CD4-positive, alpha-beta T cell treated with Interferon alpha-2 for 1 hour (primary cell): Measurements from ENCODE around the gene EAF1.
"Not testable (repeated sequence)": the region's sequence is repeated elsewhere in the genome, so short reads cannot be mapped to it uniquely, and the experiment has no call there.

Experiments used
- DNase-seq, 2 donors: peaks; one replicate each; pipeline ENCODE4 v3.0.0-alpha.2; 2020 to 2022

EAF1 gene

DNA sequence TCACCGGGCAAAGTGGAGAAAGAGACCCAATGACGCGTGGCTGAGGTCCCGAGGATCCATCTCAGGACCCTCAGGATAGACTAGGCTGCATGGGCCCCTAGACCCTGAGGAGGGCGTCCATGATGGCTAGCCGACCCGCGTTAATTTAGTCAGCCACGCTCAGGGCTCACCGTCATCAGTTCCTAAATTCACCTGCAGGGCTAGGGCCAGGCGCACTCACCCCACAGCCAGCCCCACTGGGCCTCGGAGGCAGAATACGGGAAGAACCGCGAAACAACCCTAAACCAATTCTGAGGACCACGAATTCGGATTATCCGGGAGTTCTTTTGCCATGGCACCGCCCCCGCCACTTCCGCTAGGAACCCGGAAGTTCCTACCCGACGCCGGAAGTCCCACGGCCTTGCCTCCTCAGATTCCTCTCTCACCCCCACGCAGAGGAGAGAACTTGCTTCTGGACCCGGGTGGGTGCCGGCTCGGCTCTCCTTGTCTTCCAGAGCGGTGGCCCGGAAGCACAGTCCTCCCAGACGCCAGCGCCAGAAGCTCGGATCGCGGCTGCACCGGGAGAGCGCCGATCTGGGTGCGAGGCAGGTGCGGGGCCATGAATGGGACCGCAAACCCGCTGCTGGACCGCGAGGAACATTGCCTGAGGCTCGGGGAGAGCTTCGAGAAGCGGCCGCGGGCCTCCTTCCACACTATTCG lies at the start of gene EAF1, which contains the start of gene METTL6:
TSS of gene EAF1 (plus strand) at position 417 of the 699 bp plus-strand sequence. CDS start at position 599, 182 bp downstream.
TSS of gene METTL6 (minus strand) at position 363 of the 699 bp plus-strand sequence. CDS start 1,033 bp downstream, outside the sequence.
- DNase-seq = peak; percentile 84 to 85

DNA sequence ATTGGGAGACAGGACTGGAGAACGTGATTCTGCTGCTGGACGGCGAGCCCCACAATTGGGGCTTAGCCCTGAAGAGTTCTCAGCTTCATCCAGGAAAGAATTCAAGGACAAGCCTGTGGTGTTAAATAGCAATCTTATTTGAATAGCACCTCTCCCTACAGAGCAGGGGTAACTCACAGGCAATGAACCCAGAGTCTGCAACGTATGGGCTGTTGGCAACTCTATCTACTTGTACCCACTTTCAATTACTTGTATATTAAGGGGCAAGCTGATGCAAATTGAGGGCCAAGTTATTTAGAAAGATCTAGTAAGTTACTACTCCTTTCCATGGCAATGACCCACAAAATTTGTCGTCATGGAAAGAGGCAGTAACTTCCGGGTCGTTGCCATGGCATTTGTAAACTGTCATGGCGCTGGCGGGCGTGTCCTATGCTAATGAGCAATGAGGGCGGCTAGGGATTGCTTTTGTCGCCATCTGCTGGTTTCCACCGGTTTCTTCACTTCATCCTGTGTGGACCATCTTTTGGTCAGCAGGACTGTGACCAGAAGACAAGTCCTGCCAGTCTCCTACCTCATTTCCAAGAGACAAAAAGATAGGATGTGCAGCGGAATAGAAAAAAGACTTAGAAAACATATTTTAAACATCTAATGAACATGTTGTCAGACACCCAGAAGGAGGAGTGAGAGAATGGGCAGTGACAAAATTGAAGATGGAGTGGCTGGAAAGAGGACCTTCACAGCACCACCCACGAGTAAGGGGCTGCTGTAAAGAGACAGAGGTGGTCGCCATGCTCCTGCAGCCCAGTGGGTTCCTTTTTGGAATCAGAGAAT lies 49.2 kb upstream of the EAF1 start:
- peak; percentile 96 to 97 for DNase-seq

DNA sequence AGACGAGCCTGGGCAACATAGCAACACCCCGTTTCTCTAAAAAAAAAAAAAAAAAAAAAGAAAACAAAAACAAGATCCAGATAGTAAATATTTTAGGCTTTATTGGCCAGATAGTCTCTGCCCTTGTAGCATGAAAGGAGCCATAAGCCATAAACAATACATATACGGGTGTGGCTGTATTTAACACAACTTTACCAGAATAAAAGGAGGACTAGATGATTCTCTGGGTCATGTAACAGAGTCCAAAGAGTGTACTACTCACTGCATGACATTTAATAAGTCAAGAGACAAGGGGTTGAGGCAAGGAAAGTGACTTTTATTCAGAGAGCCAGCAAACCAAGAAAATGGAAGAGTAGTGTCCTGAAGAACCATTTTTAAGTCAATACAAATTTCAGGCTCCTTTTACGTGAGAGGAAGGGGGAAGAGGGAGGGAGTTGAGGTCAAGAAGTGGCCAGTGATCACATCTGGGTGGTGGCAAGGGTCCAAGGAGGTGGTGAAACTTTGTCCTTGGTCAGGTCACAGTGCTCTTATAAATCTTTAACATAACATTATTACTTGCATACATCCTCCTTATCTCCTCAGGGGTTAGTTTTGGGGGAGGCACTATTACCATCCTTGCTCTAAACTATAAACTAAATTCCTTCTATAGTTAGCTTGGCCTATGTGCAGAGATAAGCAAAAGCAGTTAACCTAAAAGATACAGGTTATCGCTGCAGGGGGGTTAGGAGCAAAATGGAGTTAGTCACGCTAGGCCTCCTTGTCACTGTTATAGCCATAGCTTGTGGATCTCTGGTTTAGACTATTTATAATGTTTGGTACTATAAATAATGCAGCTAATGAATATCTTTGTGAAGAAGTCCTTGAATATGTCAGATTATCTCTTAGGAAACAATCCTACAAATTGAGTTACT lies 46.2 kb upstream of the EAF1 start:
- DNase-seq = no peak

DNA sequence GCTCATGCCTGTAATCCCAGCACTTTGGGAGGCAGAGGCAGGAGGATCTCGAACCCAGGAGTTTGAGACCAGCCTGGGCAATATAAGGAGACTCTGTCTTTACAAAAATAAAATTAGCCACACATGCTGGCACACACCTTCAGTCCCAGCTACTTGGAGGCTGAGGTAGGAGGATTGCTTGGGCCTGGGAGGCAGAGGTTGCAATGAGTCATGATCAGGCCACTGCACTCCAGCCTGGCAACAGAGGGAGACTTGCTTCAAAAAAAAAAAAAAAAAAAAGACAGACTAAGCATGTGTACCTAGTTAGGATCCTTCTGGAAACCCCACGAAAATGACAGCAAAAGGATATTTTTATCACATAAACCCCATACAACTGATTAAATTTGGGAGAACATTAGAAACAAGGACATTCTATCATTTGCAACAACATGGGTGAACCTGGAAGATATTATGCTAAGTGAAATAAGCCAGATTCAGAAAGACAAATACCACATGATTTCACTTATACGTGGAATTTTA lies 44.9 kb upstream of the EAF1 start:
- DNase-seq = no peak

DNA sequence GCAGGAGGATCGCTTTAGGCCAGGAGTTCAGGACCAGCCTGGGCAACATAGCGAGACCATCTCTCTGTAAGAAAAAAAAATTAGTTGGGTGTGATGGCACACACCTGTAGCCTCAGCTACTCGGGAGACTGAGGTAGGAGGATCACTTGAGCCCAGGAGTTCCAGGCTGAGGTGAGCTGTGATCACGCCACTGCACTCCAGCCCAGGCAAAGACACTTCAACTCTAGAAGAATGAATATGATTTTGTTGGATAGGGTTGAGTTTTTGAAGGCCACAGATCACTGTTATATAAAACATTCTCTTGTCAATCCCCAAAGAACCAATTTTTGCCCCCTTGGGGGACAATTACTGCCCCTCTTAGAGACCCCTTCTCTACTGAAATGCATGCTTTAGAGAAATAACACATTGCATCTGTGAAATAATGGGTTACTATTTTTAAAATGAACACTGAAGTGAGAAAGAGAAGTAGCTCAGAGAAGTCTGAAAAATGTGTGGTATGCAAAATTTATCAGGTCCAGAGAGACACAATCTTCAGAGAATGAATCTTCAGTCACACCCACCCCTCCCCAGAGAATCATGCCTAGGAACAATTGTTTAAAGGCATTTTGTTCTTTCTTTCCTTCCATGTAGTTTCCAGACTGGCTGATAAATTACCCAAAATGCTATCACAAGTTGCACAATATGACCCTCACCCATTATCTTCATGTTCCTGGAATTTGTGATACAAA lies 42.7 kb upstream of the EAF1 start:
- no peak for DNase-seq

DNA sequence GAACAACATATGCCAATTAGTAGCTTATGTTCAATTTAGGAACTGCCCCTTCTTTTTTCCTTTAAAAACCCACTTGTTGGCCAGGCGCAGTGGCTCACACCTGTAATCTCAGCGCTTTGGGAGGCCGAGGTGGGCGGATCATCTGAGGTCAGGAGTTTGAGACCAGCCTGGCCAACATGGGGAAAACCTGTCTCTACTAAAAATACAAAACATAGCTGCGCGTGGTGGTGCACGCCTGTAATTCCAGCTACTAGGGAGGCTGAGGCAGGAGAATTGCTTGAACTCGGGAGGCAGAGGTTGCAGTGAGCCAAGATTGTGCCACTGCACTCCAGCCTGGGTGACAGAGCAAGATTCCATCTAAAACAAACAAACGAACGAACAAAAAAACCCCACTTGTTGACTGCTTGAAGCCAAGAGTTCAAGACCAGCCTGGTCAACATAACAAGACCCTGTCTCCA lies 42.1 kb upstream of the EAF1 start:
- not testable (repeated sequence) for DNase-seq

DNA sequence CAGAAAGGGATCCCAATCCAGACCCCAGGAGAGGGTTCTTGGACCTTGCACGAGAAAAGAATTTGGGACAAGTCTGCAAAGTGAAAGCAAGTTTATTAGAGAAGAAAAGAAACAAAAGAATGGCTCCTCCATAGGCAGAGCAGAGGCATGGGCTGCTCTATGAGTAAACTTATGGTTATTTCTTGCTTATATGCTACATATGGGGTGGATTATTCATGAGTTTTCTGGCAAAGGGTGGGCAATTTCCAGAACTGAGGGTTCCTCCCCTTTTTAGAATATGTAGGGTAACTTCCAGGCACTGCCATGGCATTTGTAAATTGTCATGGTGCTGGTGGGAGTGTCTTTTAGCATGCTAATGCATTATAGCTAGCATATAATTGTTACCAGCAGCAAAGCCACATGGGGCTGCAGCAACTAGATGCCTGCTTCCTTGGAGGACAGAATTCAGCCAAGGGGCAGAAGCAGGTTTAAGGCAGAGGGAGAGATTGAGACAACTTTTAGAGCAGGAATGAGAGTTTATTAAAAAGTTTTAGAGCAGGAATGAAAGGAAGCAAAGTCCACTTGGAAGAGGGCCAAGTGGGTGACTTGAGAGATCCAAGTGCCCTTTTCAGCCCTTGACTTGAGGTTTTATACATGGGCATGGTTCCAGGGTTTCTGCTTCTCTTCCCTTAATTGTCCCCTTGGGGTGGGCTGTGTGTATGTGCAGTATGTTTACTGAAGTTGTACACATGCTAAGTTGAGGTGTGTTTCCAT lies 41.3 kb upstream of the EAF1 start:
- no peak for DNase-seq

DNA sequence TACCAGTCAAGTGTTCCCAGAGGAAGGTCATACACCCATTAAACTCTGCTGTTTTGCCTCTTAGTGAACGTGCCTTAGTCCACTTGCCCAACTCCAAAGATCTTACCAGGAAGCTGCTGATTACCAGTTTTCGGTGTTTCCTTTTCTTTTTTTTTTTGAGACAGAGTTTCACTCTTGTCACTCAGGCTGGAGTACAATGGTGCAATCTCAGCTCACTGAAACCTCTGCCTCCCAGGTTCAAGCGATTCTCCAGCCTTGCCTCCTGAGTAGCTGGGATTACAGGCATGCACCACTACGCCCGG lies 40.8 kb upstream of the EAF1 start:
- DNase-seq = not testable (repeated sequence)

DNA sequence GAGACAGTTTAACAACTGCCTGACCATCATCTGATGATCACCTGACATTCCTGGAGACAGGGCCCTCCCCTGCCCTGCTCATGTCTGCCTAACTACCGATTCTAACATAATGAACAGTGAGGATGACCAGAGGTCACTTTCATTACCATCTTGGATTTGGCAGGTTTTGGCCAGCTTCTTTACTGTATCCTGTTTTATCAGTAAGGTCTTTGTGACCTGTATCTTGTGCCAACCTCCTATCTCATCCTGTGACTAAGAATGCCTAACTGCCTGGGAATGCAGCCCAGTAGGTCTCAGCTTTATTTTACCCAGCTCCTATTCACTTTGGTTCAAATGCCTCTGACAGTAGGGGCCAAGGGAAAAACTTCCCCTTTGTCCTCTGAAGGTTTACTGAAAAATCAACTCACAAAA lies 40.2 kb upstream of the EAF1 start:
- no peak for DNase-seq

DNA sequence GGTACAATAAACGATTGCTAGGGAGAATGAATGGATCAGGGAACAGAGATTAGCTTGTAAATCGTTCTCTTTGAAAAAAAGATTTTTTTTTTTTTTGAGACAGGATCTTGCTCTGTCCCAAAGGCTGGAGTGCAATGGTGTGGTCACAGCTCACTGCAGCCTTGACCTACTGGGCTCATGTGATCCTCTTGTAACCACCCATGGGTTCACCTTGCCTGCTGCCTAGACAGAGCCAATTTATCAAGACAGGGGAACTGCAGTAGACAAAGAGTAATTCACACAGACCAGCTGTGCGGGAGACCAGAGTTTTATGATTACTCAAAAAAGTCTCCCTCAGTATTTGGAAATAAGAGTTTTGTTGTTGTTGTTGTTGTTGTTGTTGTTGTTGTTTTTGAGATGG lies 39.7 kb upstream of the EAF1 start:
- DNase-seq = no peak

DNA sequence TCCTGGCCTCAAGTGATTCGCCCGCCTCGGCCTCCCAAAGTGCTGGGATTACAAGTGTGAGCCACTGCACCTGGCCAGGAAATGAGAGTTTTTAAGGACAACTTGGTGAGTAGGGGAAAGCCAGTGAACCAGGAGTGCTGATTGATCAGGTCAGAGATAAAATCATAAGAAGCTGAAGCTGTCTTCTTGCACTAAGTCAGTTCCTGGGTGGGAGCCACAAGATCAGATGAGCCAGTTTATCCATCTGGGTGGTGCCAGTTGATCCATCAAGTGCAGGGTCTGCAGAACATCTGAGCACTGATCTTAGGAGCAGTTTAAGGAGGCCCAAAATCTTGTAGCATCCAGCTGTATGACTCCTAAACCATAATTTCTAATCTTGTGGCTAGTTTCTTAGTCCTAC lies 39.1 kb upstream of the EAF1 start:
- DNase-seq = not testable (repeated sequence)

DNA sequence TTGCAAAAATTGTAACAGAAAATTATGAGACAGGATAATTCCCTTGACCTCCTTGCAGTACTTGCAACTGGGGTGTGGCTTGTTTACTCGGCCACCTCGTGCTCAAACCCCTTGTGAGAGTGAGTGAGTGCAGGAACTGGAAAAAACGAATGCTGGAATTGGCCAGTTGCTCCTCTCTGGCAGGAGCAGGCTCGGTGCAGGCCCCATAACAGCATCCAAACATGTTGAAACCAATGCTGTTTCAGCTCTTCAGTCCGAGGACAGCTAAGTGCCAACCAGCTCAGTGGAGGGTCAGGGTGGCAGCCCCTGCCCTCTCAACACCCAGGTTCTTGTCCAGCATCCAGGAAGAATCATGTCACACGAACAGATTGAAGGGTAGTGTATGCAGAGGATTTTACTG lies 36.9 kb upstream of the EAF1 start:
- no peak for DNase-seq

DNA sequence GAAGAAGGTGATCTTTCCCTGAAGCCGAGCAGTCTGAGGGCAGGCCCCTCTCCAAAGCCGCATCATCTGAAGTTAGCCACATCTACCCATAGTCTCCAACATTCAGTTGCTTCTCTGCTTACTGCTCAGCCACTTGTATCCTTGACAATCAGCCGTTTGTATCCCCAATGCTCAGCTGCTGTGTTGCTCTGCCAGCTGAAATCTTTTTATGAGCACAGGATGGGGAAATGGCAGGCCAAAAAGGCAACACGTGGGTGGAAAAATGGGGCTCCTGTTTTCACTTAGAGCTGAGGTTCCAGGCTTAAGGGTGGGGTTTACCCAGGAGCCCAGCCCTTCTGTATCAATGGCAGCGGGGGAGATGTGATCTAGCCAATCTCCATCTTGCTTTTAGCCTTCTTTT lies 36.4 kb upstream of the EAF1 start:
- DNase-seq = no peak

DNA sequence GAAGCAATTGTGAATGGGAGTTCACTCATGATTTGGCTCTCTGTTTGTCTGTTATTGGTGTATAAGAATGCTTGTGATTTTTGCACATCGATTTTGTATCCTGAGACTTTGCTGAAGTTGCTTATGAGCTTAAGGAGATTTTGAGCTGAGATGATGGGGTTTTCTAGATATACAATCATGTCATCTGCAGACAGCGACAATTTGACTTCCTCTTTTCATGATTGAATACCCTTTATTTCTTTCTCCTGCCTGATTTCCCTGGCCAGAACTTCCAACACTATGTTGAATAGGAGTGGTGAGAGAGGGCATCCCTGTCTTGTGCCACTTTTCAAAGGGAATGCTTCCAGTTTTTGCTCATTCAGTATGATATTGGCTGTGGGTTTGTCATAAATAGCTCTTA lies 34.1 kb upstream of the EAF1 start:
- not testable (repeated sequence) for DNase-seq

DNA sequence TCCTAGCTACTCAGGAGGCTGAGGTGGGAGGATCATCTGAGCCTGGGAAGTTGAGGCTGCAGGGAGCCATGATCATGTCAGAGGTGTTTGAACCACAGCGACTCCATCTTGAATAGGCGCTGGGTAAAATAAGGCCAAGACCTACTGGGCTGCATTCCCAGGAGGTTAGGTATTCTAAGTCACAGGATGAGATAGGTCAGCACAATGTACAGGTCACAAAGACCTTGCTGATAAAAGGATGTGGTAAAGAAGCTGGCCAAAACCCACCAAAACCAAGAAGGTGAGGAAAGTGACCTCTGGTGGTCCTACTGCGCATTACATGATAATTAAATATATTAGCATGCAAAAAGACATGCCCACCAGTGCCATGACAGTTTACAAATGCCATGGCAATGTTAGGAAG lies 28.7 kb upstream of the EAF1 start:
- peak in 1 of 2 donors; percentile 66 for DNase-seq

DNA sequence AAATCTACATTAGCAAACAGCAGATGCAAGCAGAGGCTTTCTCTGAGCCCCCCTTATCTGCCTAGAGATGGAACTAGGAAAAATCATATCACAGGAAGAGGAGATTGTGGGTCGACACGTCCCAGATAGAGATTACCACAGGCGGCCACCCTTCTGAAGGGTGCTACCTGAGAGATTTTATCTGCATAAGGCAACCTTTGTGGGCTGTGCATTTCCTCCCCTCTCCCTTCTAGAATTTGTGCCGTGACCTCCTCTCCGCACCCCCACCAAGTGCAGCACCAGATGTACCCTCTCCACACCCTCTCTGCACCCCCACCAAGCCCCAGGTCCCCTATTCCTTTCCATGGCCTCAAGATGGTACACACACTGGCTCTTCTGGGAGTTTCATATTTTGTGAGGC lies 27.4 kb upstream of the EAF1 start:
- peak in 1 of 2 donors; percentile 33 for DNase-seq

DNA sequence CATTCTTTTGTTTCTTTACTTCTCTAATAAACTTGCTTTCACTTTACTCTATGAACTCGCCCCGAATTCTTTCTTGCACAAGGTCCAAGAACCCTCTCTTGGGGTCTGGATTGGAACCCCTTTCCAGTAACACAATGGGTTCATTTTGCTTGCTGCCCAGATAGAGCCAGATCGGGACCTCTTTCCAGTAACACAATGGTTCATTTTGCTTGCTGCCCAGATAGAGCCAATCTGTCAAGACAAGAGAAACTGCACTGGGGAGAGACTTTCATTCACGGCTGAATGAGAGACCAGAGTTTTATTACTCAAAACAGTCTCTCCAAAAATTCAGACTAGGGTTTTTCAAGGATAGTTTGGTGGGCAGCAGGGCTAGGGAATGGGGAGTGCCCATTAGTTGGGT lies 25.5 kb upstream of the EAF1 start:
- no peak for DNase-seq

DNA sequence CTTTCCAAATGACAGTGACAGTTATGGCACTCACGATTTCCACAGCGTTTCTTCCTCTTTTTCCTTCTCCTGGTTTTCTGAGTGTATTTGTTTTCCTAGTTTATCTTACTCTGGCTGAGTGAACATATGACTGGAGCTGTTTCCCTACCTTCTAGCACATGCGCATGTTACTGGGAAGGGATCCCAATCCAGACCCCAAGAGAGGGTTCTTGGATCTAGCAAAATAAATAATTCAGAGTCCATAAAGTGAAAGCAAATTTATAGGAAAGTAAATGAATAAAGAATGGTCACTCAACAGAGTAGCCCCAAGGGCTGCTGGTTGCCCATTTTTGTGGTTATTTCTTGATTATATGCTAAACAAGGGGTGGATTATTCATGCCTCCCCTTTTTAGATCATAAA lies 23.9 kb upstream of the EAF1 start:
- no peak for DNase-seq

DNA sequence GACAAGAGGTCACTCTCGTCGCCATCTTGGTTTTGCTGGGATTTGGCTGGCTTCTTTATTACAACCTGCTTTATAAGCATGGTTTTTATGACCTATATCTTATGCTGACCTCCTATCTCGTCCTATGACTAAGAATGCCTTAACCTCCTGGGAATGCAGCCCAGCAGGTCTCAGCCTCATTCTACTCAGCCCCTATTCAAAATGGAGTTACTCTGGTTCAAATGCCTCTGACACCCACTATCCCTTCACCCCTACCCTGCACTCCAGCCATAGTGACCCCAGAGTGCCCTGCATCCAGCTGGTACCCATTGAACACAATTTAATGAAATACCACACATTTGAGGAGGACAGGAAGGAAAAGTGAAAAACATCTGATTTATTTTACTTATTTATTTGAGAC lies 23.4 kb upstream of the EAF1 start:
- DNase-seq = no peak

DNA sequence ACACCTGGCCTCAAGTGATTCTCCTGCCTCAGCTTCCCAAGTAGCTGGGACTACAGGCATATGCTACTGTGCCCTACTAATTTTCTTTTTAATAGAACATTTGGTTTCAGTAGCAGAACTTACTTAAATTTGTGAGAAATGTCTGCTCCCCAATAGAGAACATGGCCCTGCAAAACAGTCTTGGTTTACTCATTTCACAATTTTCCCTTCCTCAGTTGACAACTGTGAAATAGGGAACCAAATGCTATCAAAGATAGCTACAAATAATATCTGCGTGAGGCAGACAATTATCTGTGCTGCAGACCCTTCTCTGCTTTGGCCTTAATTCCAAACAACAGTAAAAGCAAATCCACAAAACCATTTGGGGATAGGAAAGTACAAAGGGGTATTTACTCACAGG lies 22.6 kb upstream of the EAF1 start:
- no peak for DNase-seq

DNA sequence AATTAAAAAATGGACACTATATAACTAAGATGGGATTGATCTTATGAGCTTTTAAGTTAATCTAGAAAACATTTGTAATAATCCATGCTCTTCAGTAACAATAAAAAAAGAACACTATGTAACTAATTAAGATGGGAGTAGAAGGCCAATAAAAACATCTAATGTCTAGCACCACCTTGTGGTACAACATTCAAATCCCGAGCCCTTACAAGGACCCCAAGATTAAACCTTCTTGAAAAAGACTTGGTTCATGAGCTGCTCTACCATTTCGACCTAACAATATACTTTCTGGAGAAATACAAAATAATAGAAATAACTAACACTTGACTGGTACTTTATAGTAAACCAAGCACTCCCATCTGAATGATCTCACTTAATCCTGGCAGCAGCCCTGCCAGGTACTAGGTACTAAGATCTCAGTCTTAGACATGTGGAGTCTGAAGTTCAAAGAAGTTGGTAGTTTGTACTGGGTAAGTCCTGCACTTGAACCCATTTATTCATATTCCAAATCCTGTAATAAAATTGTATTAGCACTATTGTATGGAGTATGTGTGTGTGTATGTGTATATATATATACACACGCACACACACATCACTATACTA lies 21.8 kb upstream of the EAF1 start:
- DNase-seq = peak; percentile 32 to 68
